NOMO-1 treated with dmso at 0.1 percent for 144 hours (cell line): ENCODE measurements around the gene PTPN7.
"Not testable (repeated sequence)": the region's sequence is repeated elsewhere in the genome, so short reads cannot be mapped to it uniquely, and the experiment has no call there.

ENCODE experiments used
- DNase-seq: peaks from one replicate; lab custom pipeline; 2025; ENCODE audit not compliant: unreplicated experiment; lab: John Stamatoyannopoulos, UW

Gene PTPN7

GRCh38 chr1:202133001-202133400 lies 27.4 kb downstream of the PTPN7 start:
- DNase-seq: no peak

GRCh38 chr1:202131956-202132821 lies 28.2 kb downstream of the PTPN7 start:
- DNase-seq: no peak

DNA sequence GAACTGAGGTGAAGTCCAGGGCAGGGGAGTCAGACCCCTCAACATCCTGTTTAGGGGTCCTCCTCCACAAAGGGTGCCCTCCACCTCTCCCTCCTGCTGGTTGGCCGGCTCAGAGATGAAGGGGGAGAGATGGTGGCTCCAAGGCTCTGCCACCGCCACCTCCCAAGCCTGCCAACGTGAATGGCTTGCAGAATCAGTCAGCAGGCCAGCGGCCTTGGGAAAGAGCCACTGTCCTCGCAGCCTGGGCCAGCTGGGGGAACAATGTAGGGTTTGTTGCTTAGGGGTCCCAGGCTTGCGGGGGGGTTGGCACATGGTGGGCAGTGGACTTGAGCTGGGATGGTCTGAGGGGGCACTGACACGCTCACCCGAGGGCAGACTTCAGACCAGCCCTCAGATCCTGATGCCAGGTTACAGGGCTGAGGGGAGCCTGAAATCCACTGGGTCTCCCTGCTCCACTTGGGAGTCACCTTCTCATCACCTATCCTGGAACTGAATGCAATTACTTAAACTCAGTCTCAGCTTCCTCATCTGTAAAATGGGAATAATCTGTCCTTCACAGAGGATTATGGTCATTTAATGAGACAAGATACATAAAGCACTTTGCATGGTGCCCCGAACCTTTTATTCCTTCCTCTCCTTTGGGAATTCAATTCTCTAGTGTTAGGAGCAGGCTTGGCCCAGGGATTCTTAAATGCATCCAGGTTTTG lies 29.4 kb downstream of the PTPN7 start:
- DNase-seq: no peak

- DNase-seq: no peak
Observed at GRCh38 chr1:202130297-202130721, 30.1 kb downstream of the PTPN7 start.

GRCh38 chr1:202129453-202130296 lies 30.7 kb downstream of the PTPN7 start:
- DNase-seq: no peak

- no peak for DNase-seq
Observed at GRCh38 chr1:202127836-202128622, 32.4 kb downstream of the PTPN7 start.

- DNase-seq: no peak
Observed at GRCh38 chr1:202127061-202127460, 33.3 kb downstream of the PTPN7 start.

- no peak for DNase-seq
Observed at GRCh38 chr1:202126426-202126825, 34.0 kb downstream of the PTPN7 start.

DNA sequence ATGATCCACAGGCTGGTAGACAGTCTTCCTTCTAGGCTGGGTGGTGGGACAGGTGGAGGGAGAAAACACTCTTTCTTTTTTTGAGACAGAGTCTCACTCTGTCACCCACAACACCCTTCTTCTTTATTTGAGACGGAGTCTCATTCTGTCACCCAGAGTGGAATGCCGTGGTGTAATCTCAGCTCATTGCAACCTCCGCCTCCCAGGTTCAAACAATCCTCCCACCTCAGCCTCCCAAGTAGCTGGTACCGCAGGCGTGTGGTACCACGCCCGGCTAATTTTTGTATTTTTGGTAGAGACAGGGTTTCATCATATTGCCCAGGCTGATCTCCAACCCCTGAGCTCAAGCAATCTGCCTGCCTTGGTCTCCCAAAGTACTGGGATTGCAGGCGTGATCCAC lies 34.8 kb downstream of the PTPN7 start:
- DNase-seq: no peak

GRCh38 chr1:202124142-202124541 lies 36.3 kb downstream of the PTPN7 start:
- no peak for DNase-seq

GRCh38 chr1:202123336-202123813 lies 37.0 kb downstream of the PTPN7 start:
- no peak for DNase-seq

DNA sequence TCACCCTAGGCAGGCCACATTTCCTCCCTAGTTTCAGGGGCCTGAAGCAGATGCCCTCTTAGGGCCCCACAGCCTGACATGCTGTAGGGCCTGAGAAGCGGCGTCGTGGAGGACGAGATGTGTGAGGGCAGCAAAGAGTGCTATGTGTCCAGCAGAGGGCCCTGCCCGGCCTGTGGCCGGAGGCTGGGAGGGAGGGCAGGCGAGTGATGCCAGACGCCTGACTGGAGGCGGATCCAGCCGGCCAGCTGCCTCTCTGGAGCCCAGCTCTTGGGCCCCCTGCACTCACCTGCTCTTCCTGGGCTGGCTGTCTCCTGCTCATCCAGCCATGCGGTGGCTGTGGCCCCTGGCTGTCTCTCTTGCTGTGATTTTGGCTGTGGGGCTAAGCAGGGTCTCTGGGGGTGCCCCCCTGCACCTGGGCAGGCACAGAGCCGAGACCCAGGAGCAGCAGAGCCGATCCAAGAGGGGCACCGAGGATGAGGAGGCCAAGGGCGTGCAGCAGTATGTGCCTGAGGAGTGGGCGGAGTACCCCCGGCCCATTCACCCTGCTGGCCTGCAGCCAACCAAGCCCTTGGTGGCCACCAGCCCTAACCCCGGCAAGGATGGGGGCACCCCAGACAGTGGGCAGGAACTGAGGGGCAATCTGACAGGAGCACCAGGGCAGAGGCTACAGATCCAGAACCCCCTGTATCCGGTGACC lies 37.6 kb downstream of the PTPN7 start, which contains the start of gene GPR37L1:
Gene GPR37L1 (plus strand): TSS at position 279 of the 697 bp plus-strand sequence. CDS start 47 bp downstream, at position 326.
- DNase-seq: no peak

DNA sequence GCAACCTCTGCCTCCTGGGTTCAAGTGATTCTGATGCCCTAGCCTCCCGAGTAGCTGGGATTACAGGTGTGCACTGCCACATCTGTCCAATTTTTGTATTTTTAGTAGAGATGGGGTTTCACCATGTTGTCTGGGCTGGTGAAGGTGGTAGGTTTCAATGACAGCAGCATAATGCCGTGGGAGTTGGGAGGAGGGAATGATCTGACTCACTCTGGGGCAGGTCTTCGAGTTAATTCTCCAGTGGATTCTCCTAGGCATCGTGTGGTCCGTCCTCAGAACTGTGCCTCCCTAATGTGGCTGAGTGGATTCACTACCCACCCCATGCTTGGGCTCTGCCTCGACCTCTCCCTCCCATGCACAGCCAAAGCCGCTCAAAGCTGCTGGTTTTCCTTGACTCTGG lies 39.4 kb downstream of the PTPN7 start:
- no peak for DNase-seq

DNA sequence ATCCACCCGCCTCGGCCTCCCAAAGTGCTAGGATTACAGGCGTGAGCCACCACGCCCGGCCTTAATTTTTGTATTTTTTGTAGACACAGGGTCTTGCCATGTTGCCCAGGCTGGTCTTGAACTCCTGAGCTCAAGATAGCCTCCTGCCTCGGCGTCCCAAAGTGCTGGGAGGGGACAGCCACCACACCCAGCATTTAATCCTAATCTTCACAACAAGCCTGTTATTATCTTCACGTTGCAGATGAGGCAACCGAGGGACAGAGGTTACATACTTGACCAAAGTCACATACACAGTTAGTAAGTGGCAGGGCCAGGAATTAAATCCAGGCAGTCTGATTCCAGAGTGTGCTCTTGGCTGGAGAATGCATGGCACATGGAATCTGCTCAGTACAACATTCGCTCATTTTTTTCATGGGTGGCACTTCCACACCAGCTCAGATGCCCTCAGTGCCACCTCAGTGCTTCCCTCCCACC lies 42.5 kb downstream of the PTPN7 start:
- DNase-seq: no peak

DNA sequence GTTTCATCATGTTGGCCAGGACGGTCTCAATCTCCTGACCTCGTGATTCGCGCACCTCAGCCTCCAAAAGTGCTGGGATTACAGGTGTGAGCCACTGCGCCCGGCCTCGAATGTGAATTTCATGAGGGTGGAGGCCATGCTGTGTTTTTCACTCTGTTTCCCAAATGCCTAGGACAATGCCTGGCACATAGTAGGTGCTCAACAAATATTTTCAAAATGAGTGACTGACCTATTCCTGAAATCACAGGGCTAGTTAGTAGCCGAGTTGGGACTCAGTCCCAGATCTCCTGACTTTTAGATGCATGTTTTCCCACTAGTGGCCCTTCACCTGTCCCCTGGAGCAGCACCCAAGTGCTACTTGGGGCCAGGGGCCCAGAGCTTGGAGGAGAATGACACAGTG lies 44.1 kb downstream of the PTPN7 start:
- no peak for DNase-seq

GRCh38 chr1:202113690-202114300 lies 46.6 kb downstream of the PTPN7 start:
- DNase-seq: no peak

DNA sequence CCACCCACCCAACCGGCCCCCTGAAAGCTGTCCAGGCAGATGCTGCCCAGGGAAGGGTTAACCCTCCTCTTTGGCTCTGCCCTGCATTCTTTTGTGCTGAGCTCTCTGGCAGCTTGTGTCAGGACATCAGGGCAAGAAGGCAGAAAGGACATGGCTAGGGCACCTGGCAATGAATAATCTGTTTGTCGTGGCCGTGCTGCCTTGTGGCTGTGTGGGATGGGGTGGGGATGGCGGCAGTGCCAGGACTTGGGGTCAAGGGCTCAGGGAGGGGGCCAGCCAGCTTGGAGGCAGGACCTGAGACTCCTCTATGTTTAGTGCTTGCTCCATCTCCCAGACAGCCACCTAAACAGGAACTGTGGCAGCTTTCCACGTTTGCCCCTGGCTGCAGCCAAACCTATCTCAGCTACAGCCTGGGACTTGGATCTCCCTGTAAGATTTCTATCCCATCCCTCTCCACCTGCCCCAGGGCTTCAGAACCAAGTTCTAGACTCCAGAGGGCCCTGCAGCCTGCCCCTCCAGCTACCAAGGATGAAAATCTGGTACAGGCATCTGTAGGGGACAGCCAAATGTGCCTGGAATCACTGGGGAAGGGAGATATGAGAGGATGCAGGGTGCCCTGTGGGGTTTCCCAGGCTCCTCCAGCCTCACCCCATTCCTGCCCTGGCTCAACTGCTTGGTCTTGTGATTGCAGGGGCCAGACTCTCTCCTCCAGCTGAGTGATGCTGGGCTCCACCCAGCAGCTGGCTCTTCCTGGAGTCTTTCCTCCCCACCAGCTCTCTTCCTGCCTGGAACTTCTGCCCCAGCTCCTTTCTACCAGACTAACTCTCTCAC lies 47.3 kb downstream of the PTPN7 start:
- DNase-seq: no peak

- not testable (repeated sequence) for DNase-seq
Observed at GRCh38 chr1:202111589-202111988, 48.8 kb downstream of the PTPN7 start.
